Measurements from ENCODE around the gene CATSPER3.

DNA sequence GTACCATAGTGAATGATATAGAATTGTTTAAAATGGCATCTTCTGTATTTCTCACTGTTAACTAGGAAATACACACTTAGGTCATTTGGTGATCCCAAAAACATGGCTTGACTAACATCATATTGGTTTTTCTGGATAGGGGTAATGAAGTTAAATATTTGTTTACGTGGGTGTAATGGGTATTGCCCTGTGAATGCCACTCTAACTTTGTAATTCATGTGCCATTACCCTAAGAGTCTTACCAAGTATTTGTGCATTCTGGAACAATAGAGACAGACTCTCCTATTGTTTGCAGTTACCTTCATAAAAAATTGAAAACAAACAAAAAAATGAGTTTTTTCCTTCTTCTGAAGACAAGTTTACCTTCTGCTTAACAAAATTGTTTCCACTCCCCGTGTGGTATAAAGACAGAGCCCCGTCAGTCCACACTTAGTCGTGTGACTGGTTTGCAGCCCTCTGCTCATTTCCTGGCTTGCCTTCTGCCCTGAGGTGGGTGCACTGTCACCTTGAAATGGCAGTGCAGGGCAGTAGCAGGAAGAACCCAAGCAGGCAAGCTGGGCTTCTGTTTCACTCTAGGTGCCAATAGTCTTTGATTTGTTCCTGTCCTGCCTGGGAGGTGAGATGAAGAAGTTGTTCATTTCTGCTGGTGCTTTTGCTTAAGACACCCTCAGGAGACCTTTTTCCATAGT is 9.6 kb upstream of the CATSPER3 start:
- TF ChIP-seq CTCF (IDR thresholded peaks at IDR 0.05) (no peak), POLR2A (IDR thresholded peaks at IDR 0.05) (no peak)

Measured in ovary (tissue), 3 donors.